HepG2 (cell line): ENCODE data around the gene GASK1A.

Experiments
- ARID4A ChIP-seq: sonication (generic); formaldehyde crosslinking; IDR thresholded peaks from 2 replicates; pipeline ENCODE4 v1.5.0; 2020; ENCODE audit warnings: mild to moderate bottlenecking, missing genetic modification reagents, borderline replicate concordance
- CTCF ChIP-seq: sonication (generic); formaldehyde crosslinking; IDR thresholded peaks from 2 replicates; pipeline ENCODE4 v1.5.0; 2020; ENCODE audit warnings: mild to moderate bottlenecking, missing genetic modification reagents, moderate library complexity
- FOXJ3 ChIP-seq: sonication (generic); formaldehyde crosslinking; IDR thresholded peaks from 2 replicates; pipeline ENCODE4 v1.4.0; 2020; ENCODE audit warnings: missing genetic modification reagents, mild to moderate bottlenecking, borderline replicate concordance
- HNRNPL ChIP-seq: fragments of 200-400 bp; formaldehyde crosslinking; IDR thresholded peaks from 2 replicates; pipeline ENCODE4 v1.6.1; 2017; ENCODE audit warnings: mild to moderate bottlenecking, low read depth, low read length
- POLR2AphosphoS5 ChIP-seq: IDR thresholded peaks from 2 replicates; pipeline ENCODE4 v1.6.1; 2012; ENCODE audit warnings: low read depth, low read length
- PRDM10 ChIP-seq: sonication (generic); formaldehyde crosslinking; IDR thresholded peaks from 2 replicates; pipeline ENCODE4 v1.4.0; 2020; ENCODE audit warnings: low read depth, missing genetic modification reagents
- SETDB1 ChIP-seq: sonication (generic); formaldehyde crosslinking; IDR thresholded peaks from 2 replicates; pipeline ENCODE4 v1.5.1; 2020; ENCODE audit warnings: missing genetic modification reagents, mild to moderate bottlenecking, borderline replicate concordance
- ZBTB20 ChIP-seq: sonication (generic); formaldehyde crosslinking; IDR thresholded peaks from 2 replicates; pipeline ENCODE4 v1.8.1; 2023; ENCODE audit warnings: missing genetic modification reagents, low read depth, mild to moderate bottlenecking, borderline replicate concordance
- ZFP41 ChIP-seq: sonication (generic); formaldehyde crosslinking; IDR thresholded peaks from 2 replicates; pipeline ENCODE4 v1.4.0; 2020; ENCODE audit warnings: mild to moderate bottlenecking, missing genetic modification reagents, borderline replicate concordance
- ZFP62 ChIP-seq: sonication (generic); formaldehyde crosslinking; IDR thresholded peaks from 2 replicates; pipeline ENCODE4 v1.4.0; 2020; ENCODE audit warnings: missing genetic modification reagents
- ZNF616 ChIP-seq: sonication (generic); formaldehyde crosslinking; IDR thresholded peaks from 2 replicates; pipeline ENCODE4 v1.5.0; 2020; ENCODE audit warnings: low read depth, mild to moderate bottlenecking, missing genetic modification reagents
- ZNF891 ChIP-seq: sonication (generic); formaldehyde crosslinking; IDR thresholded peaks from 2 replicates; pipeline ENCODE4 v1.5.0; 2020; ENCODE audit warnings: mild to moderate bottlenecking, missing genetic modification reagents
- TF ChIP-seq, protein P1 (sequence below): sonication (generic); formaldehyde crosslinking; IDR thresholded peaks from 2 replicates; pipeline ENCODE4 v1.4.0; 2020; ENCODE audit warnings: missing genetic modification reagents

DNA sequence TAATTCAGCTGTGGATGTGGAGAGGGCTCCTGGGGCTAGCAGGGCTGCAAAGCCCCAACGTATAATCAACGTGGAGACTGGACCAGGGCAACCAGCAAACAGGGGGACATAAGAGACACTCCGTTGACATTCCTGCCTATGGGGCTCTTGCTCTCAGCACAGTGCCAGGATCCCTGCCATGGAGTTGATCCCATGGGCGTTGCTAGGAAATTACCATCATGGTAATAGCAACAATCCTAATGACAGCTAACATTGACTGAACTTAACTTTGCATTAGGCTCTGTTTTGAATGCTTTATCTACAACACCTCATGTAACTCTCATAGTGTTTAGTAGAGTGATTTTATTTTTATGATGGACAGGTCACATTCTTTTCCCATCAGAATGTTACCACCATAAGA lies 16.9 kb downstream of the GASK1A start:
- no peak for TF ChIP-seq ZFP62
- no peak for TF ChIP-seq ZBTB20
- no peak for TF ChIP-seq PRDM10
- TF ChIP-seq, protein P1, sequence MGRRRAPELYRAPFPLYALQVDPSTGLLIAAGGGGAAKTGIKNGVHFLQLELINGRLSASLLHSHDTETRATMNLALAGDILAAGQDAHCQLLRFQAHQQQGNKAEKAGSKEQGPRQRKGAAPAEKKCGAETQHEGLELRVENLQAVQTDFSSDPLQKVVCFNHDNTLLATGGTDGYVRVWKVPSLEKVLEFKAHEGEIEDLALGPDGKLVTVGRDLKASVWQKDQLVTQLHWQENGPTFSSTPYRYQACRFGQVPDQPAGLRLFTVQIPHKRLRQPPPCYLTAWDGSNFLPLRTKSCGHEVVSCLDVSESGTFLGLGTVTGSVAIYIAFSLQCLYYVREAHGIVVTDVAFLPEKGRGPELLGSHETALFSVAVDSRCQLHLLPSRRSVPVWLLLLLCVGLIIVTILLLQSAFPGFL (CRISPR knock-in tag), result no peak
- TF ChIP-seq HNRNPL, result no peak
- no peak for TF ChIP-seq SETDB1 (CRISPR knock-in tag)
- TF ChIP-seq ZNF891 (CRISPR knock-in tag), result no peak
- no peak for TF ChIP-seq ZNF616 (CRISPR knock-in tag)
- no peak for TF ChIP-seq CTCF (CRISPR knock-in tag)
- no peak for TF ChIP-seq FOXJ3 (CRISPR knock-in tag)
- no peak for TF ChIP-seq ZFP41
- TF ChIP-seq POLR2AphosphoS5, result no peak
- no peak for TF ChIP-seq ARID4A (CRISPR knock-in tag)
